ENCODE results near the gene SPDYE4.

Gene SPDYE4

GRCh38 chr17:8708025-8708461, 50.3 kb downstream of the SPDYE4 start:
- DNase-seq = peak in 1 of 2 experiments; percentile 25

GRCh38 chr17:8707332-8708024, 50.9 kb downstream of the SPDYE4 start:
- DNase-seq = no peak

DNA sequence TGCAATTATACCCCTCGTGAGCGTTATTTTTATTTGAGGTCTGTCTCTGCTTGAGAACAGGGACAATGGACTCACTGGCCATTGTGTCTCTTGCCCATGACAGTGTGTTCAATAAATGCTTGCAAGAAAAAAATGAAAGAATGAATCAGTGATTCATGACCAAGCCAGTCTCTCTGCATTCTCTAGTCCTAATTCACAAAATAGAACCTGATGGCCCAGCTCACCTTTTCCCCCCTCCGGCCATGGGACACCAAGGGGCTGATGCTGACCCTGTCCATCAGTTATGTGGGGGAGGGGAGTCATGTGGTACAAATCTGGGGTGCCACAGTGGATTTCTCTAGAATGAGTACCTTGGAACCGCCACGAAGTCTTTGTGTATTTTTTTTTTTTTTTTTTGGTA, 51.9 kb downstream of the SPDYE4 start:
- no peak for DNase-seq

DNA sequence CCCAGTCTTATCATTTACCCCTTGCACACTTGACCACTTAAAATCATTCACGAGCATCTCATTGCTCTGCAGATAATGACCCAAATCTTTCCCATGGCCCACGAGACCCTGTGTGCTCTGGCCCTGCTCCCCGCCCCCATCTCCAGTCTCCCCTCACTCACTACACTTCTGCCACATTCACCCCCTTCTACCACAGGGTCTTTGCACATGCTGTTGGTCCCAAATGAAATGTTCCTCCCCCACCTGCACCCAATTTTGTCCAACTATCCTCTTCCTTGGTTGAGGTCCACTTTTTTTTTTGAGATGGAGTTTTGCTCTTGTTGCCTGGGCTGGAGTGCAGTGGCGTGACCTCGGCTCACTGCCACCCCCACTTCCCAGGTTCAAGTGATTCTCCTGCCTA, 52.9 kb downstream of the SPDYE4 start:
- DNase-seq = no peak

DNA sequence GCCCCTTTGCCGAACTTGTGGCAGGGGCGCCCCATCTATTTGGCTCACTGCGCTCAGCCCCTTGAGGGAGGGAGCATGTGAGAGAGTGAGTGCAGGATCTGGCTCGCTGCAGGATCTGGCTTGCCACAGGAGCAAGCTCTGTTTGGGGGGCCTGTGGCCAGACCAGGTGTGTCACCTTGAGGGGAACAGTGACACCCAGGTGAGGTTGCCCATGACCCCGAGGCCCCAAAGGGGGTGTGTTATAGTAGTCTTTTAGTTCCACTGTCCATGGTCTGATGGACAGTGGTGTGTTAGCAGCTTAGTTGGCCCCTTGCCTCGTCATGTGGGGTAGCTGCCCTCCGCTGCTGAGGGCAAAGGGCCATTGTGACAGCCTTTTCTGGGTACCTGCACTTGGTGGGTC, 55.3 kb downstream of the SPDYE4 start:
- no peak for DNase-seq

DNA sequence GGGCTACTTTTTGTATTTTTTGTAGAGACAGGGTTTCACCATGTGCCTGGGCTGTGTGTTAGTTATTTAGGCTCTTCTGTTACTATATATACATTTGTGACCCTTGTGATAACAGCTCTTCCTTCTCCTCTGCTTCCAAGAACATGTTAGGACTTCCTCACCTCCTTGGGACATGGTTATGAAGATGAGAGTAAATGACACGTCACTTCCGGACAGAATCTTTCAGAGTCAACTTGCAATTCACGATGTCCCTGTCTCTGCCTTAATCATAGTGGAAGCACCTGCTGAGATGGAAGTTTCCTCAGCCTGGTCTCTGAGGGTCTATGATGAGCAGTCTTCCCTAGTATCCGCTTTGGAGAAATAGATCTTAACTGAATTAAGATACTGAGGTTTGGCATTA, 56.6 kb downstream of the SPDYE4 start:
- DNase-seq = no peak

GRCh38 chr17:8701221-8701620, 57.1 kb downstream of the SPDYE4 start:
- no peak for DNase-seq

All from NCI-H446 (cell line).